GM23338 (cell line): ENCODE measurements around the gene MCHR2. TPM values are rescaled to one million over a fixed set of nuclear protein-coding genes. Genes with fewer than 3 reads are reported as not detected.

Source experiments
- ATAC-seq: fragments of 200-7000 bp; cut with Tn5 transposase; 3 replicates; pipeline ENCODE4 v1.9.1; 2020
- DNase-seq: peaks from one replicate; pipeline ENCODE4 v3.0.0-alpha.2; 2015; ENCODE audit warnings: low spot score
- H2AFZ ChIP-seq: fragments of 200-600 bp; sonication (generic); 2 replicates; pipeline ENCODE4 v1.8.0; 2016; ENCODE audit warnings: antibody characterized with exemption, mild to moderate bottlenecking, moderate library complexity
- H3F3A ChIP-seq: fragments of 200-600 bp; sonication (generic); replicated peaks from 2 replicates; pipeline ENCODE4 v1.8.0; 2017; ENCODE audit warnings: antibody characterized with exemption, mixed run types, low read depth
- H3K27ac ChIP-seq: fragments of 200-600 bp; sonication (generic); 2 replicates; pipeline ENCODE4 v1.6.1; 2016; ENCODE audit warnings: low read depth
- H3K27me3 ChIP-seq: fragments of 200-600 bp; sonication (generic); 2 replicates; pipeline ENCODE4 v1.8.0; 2016; ENCODE audit warnings: mild to moderate bottlenecking, mixed run types, moderate library complexity; ENCODE audit not compliant: insufficient read depth
- H3K36me3 ChIP-seq: fragments of 200-600 bp; sonication (generic); 2 replicates; pipeline ENCODE4 v1.8.0; 2016; ENCODE audit warnings: mild to moderate bottlenecking; ENCODE audit not compliant: insufficient read depth
- H3K4me1 ChIP-seq: fragments of 200-600 bp; sonication (generic); 2 replicates; pipeline ENCODE4 v1.8.0; 2016; ENCODE audit warnings: mild to moderate bottlenecking, moderate library complexity; ENCODE audit not compliant: insufficient read depth
- H3K4me2 ChIP-seq: fragments of 200-600 bp; sonication (generic); 2 replicates; pipeline ENCODE4 v1.7.1; 2017; ENCODE audit warnings: mixed run types
- H3K4me3 ChIP-seq: fragments of 200-600 bp; sonication (generic); 2 replicates; pipeline ENCODE4 v1.6.1; 2016; ENCODE audit warnings: mixed run types
- H3K79me2 ChIP-seq: fragments of 200-600 bp; sonication (generic); replicated peaks from 2 replicates; pipeline ENCODE4 v1.8.0; 2017; ENCODE audit warnings: mild to moderate bottlenecking; ENCODE audit not compliant: insufficient read depth
- H3K9me2 ChIP-seq: fragments of 200-600 bp; sonication (generic); 2 replicates; pipeline ENCODE4 v1.8.0; 2017; ENCODE audit not compliant: insufficient read depth
- H4K20me1 ChIP-seq: fragments of 200-600 bp; sonication (generic); replicated peaks from 2 replicates; pipeline ENCODE4 v1.8.0; 2017; ENCODE audit warnings: mild to moderate bottlenecking; ENCODE audit not compliant: insufficient read depth
- H3K27ac Mint-ChIP-seq: 2 replicates; pipeline ENCODE4 v1.8.0; 2020; ENCODE audit warnings: inconsistent platforms, mild to moderate bottlenecking, moderate library complexity, mixed read lengths
- H3K27me3 Mint-ChIP-seq: 3 replicates; pipeline ENCODE4 v1.8.0; 2022; ENCODE audit warnings: low read depth, mild to moderate bottlenecking, moderate library complexity, mixed read lengths, inconsistent platforms; ENCODE audit not compliant: insufficient read depth, poor library complexity
- H3K36me3 Mint-ChIP-seq: 3 replicates; pipeline ENCODE4 v1.8.0; 2021; ENCODE audit warnings: low read depth, mild to moderate bottlenecking, inconsistent platforms, moderate library complexity, mixed read lengths
- H3K4me1 Mint-ChIP-seq: 3 replicates; pipeline ENCODE4 v1.8.0; 2020; ENCODE audit warnings: mild to moderate bottlenecking, inconsistent platforms, mixed read lengths
- H3K4me3 Mint-ChIP-seq: 3 replicates; pipeline ENCODE4 v1.8.0; 2021; ENCODE audit warnings: moderate library complexity, mild to moderate bottlenecking, inconsistent platforms, mixed read lengths
- H3K9me3 Mint-ChIP-seq: 3 replicates; pipeline ENCODE4 v1.8.0; 2020; ENCODE audit warnings: moderate library complexity, mild to moderate bottlenecking, inconsistent platforms, mixed read lengths
- CREB1 ChIP-seq: fragments of 250-450 bp; sonication (Bioruptor Pico); IDR thresholded peaks from 2 replicates; pipeline ENCODE4 v1.5.0; 2020; ENCODE audit warnings: low read depth, mild to moderate bottlenecking, moderate library complexity
- EZH2 ChIP-seq: fragments of 200-600 bp; sonication (generic); IDR thresholded peaks from one replicate; pipeline ENCODE4 v1.8.0; 2017; ENCODE audit warnings: antibody characterized with exemption, mild to moderate bottlenecking, low read depth; ENCODE audit not compliant: unreplicated experiment
- EZH2phosphoT487 ChIP-seq: fragments of 200-600 bp; sonication (generic); IDR thresholded peaks from one replicate; pipeline ENCODE4 v1.8.1; 2018; ENCODE audit warnings: antibody characterized with exemption; ENCODE audit not compliant: unreplicated experiment
- JUNB ChIP-seq: IDR thresholded peaks from one replicate; pipeline ENCODE4 v1.6.1; 2016; ENCODE audit warnings: antibody characterized with exemption; ENCODE audit not compliant: unreplicated experiment
- NANOG ChIP-seq: IDR thresholded peaks from 2 replicates; pipeline ENCODE4 v1.6.1; 2016; ENCODE audit warnings: antibody characterized with exemption, borderline replicate concordance
- POLR2AphosphoS5 ChIP-seq: IDR thresholded peaks from 2 replicates; pipeline ENCODE4 v1.6.1; 2016; ENCODE audit warnings: antibody characterized with exemption, low read depth
- STAT1 ChIP-seq: IDR thresholded peaks from one replicate; pipeline ENCODE4 v1.6.1; 2016; ENCODE audit warnings: antibody characterized with exemption; ENCODE audit not compliant: unreplicated experiment
- ZNF114 ChIP-seq: fragments of 250-450 bp; sonication (Bioruptor Pico); IDR thresholded peaks from 2 replicates; pipeline ENCODE4 v1.5.0; 2020; ENCODE audit warnings: mild to moderate bottlenecking, moderate library complexity
- ZNF331 ChIP-seq: fragments of 250-450 bp; sonication (Bioruptor Pico); IDR thresholded peaks from 2 replicates; pipeline ENCODE4 v1.5.0; 2020; ENCODE audit warnings: low read depth, mild to moderate bottlenecking, moderate library complexity
- polyA plus RNA-seq: library from polyadenylated mRNA; unstranded; fragments of >200 nt; fragmentation: Nextera tagmentation; extraction: Ambion mirVana; gene quantifications from 2 replicates; pipeline ENCODE4 v1.2.1, GENCODE V29; 2016
- total RNA-seq: library from RNA; depleted of rRNA; stranded (reverse); fragments of >200 nt; shearing (Covaris generic); gene quantifications from 2 replicates; pipeline ENCODE4 v1.2.3, GENCODE V29; 2014
- TF ChIP-seq, protein P1 (sequence below): IDR thresholded peaks from one replicate; pipeline ENCODE4 v1.6.1; 2018; ENCODE audit warnings: antibody characterized with exemption; ENCODE audit not compliant: unreplicated experiment
- TF ChIP-seq, protein P2 (sequence below), 2 experiments: fragments of 200-600 bp in 1 of 2; sonication (generic) in 1 of 2; conservative IDR thresholded peaks; 2 replicates each; pipeline versions ENCODE4 v1.5.1 to v1.6.1; 2016 to 2017; ENCODE audit warnings: antibody characterized with exemption in 2 of 2, low read depth in 2 of 2, mild to moderate bottlenecking in 2 of 2, moderate library complexity in 1 of 2
- TF ChIP-seq, protein P3 (sequence below): IDR thresholded peaks from 2 replicates; pipeline ENCODE4 v1.6.1; 2016; ENCODE audit warnings: antibody characterized with exemption

MCHR2 gene
- total and polyA plus RNA-seq, 2 experiments from 2014 or later, result not detected

DNA sequence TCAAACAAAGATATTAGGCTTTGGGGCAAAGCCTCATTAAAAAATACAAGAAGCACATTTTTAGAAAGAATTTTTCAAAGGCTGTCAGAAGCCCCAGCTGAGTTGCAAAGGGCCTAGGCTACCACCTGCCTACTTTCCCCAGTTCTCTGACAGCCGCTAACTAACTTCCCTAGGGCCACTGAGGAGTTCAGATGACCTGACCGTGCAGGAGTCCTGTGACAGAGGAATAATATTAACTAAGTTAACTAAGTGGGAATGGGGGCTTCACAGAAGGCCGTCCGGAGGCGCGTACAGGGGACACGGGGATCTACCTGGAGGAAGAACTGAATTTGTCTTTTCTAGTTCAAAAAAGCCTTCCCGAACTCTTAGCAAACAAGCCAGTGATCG, 884 bp downstream of the MCHR2 start (continued):
- TF ChIP-seq EZH2, result no peak
- no peak for TF ChIP-seq CREB1 (CRISPR knock-in tag)
- TF ChIP-seq ZNF114 (CRISPR knock-in tag), result no peak
- TF ChIP-seq EZH2phosphoT487, result no peak
- TF ChIP-seq NANOG, result no peak
- TF ChIP-seq, protein P1, sequence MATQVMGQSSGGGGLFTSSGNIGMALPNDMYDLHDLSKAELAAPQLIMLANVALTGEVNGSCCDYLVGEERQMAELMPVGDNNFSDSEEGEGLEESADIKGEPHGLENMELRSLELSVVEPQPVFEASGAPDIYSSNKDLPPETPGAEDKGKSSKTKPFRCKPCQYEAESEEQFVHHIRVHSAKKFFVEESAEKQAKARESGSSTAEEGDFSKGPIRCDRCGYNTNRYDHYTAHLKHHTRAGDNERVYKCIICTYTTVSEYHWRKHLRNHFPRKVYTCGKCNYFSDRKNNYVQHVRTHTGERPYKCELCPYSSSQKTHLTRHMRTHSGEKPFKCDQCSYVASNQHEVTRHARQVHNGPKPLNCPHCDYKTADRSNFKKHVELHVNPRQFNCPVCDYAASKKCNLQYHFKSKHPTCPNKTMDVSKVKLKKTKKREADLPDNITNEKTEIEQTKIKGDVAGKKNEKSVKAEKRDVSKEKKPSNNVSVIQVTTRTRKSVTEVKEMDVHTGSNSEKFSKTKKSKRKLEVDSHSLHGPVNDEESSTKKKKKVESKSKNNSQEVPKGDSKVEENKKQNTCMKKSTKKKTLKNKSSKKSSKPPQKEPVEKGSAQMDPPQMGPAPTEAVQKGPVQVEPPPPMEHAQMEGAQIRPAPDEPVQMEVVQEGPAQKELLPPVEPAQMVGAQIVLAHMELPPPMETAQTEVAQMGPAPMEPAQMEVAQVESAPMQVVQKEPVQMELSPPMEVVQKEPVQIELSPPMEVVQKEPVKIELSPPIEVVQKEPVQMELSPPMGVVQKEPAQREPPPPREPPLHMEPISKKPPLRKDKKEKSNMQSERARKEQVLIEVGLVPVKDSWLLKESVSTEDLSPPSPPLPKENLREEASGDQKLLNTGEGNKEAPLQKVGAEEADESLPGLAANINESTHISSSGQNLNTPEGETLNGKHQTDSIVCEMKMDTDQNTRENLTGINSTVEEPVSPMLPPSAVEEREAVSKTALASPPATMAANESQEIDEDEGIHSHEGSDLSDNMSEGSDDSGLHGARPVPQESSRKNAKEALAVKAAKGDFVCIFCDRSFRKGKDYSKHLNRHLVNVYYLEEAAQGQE, result no peak
- TF ChIP-seq, protein P2, sequence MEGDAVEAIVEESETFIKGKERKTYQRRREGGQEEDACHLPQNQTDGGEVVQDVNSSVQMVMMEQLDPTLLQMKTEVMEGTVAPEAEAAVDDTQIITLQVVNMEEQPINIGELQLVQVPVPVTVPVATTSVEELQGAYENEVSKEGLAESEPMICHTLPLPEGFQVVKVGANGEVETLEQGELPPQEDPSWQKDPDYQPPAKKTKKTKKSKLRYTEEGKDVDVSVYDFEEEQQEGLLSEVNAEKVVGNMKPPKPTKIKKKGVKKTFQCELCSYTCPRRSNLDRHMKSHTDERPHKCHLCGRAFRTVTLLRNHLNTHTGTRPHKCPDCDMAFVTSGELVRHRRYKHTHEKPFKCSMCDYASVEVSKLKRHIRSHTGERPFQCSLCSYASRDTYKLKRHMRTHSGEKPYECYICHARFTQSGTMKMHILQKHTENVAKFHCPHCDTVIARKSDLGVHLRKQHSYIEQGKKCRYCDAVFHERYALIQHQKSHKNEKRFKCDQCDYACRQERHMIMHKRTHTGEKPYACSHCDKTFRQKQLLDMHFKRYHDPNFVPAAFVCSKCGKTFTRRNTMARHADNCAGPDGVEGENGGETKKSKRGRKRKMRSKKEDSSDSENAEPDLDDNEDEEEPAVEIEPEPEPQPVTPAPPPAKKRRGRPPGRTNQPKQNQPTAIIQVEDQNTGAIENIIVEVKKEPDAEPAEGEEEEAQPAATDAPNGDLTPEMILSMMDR (conservative IDR thresholded peaks at IDR 0.05; ENCODE audit: low read depth in 2 of 2), result no peak
- TF ChIP-seq, protein P3, sequence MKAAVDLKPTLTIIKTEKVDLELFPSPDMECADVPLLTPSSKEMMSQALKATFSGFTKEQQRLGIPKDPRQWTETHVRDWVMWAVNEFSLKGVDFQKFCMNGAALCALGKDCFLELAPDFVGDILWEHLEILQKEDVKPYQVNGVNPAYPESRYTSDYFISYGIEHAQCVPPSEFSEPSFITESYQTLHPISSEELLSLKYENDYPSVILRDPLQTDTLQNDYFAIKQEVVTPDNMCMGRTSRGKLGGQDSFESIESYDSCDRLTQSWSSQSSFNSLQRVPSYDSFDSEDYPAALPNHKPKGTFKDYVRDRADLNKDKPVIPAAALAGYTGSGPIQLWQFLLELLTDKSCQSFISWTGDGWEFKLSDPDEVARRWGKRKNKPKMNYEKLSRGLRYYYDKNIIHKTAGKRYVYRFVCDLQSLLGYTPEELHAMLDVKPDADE, result no peak
- TF ChIP-seq JUNB, result no peak
- TF ChIP-seq POLR2AphosphoS5, result no peak
- no peak for TF ChIP-seq ZNF331
- no peak for TF ChIP-seq STAT1

DNA sequence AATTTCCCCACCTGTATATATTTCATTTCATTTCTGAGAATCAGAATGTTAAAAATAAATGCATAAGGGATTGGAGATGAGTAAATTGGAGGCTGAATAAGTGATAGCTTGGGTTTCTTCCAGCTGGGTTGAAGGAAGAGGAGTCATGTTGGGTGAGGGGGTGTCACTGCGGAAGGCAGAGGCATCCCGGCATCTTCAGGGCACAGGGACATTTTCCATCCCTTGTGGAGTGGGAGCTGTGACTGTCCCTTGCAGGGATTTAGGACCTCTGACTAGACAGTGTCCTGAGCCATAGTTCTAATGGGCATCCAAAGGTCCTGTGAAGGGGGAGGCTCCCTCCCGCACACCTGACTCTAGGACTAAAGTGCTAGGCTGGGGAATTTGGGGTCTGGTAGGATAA, 2.1 kb downstream of the MCHR2 start:
- no peak for DNase-seq
- no peak for TF ChIP-seq CREB1 (CRISPR knock-in tag)
- no peak for TF ChIP-seq EZH2
- no peak for TF ChIP-seq JUNB
- no peak for TF ChIP-seq NANOG
- TF ChIP-seq, protein P1, result no peak
- TF ChIP-seq, protein P2 (conservative IDR thresholded peaks at IDR 0.05; ENCODE audit: low read depth in 2 of 2), result no peak
- no peak for TF ChIP-seq POLR2AphosphoS5
- no peak for TF ChIP-seq ZNF114 (CRISPR knock-in tag)
- TF ChIP-seq, protein P3, result no peak
- TF ChIP-seq EZH2phosphoT487, result no peak
- Histone ChIP-seq H3K27ac (no peak overlapping the region), H3K4me2 (no peak overlapping the region), H3K4me1 (peaks cover 9% of the 10 kb centered on the region; the same call in 1 of the 2 replicates), H3K9me2 (no peaks in the 10 kb centered on the region), H2AFZ (no peak overlapping the region), H3K4me3 (no peak overlapping the region), H4K20me1 (no peaks in the 10 kb centered on the region), H3F3A (no peaks in the 10 kb centered on the region), H3K79me2 (no peaks in the 10 kb centered on the region), H3K27me3 (peaks cover 47% of the 10 kb centered on the region), H3K36me3 (no peaks in the 10 kb centered on the region)
- H3K36me3 Mint-ChIP-seq, result no peaks in the 10 kb centered on the region
- no peak overlapping the region for H3K4me3 Mint-ChIP-seq
- peaks cover 19% of the 10 kb centered on the region for H3K27me3 Mint-ChIP-seq
- ATAC-seq, result no peak
- peaks cover 5% of the 10 kb centered on the region; the same call in 2 of the 3 replicates for H3K4me1 Mint-ChIP-seq
- H3K27ac Mint-ChIP-seq, result no peak overlapping the region
- H3K9me3 Mint-ChIP-seq, result no peaks in the 10 kb centered on the region
